ENCODE measurements around the gene DIDO1.

- no peak for TF ChIP-seq CTCF (conservative IDR thresholded peaks at IDR 0.05 in 1 of 2, IDR thresholded peaks at IDR 0.05 in 1 of 2; ENCODE audit: extremely low read depth in 1 of 2, insufficient read depth in 1 of 2, low read depth in 1 of 2, low read length in 2 of 2)
- no peak for TF ChIP-seq EZH2 (IDR thresholded peaks at IDR 0.05; ENCODE audit: borderline replicate concordance, low read length)
These were observed 23.7 kb upstream of the DIDO1 start for GRCh38 chr20:62949962-62950361.

All from mammary epithelial cell (primary cell).